Endothelial cell of umbilical vein (primary cell): ENCODE measurements around the gene ABCA9. TPM values are rescaled to one million over a fixed set of nuclear protein-coding genes. Genes with fewer than 3 reads are reported as not detected.
A peak's percentile ranks its signal among the peaks of the same experiment; 100 is the strongest.

Experiments used
- BruUV-seq: library from RNA; stranded (reverse); fragments of 400-500 nt; replicated peaks from 2 replicates; lab custom pipeline; 2021; lab: Mats Ljungman, UMichigan
- CTCF ChIA-PET: fragments of 300-600, 350-600 bp; sonication (Branson Sonifier 250); formaldehyde crosslinking; loops from one replicate; lab custom pipeline; 2021; ENCODE audit warnings: antibody characterized with exemption, inconsistent platforms; lab: Charles Lee
- POLR2A ChIA-PET: fragments of 300-600, 350-600 bp; sonication (Branson Sonifier 250); formaldehyde crosslinking; loops from one replicate; lab custom pipeline; 2021; ENCODE audit warnings: antibody characterized with exemption, inconsistent platforms; lab: Charles Lee
- DNase-seq: peaks from one replicate; pipeline ENCODE4 v3.0.0-alpha.2; 2011; ENCODE audit warnings: low read depth, low spot score
- FAIRE-seq: peaks from 2 replicates; lab custom pipeline; 2011; peaks lifted over from hg19 to GRCh38; lab: Jason Lieb, UNC
- H2AFZ ChIP-seq: 2 replicates; pipeline ENCODE4 v1.6.0; 2012; ENCODE audit warnings: low read depth, low read length, control low read depth, inconsistent platforms
- H3K27ac ChIP-seq: 2 replicates; pipeline ENCODE4 v1.5.1; 2011; ENCODE audit warnings: low read depth, mild to moderate bottlenecking, control low read depth, low read length, moderate library complexity; ENCODE audit not compliant: insufficient read depth
- H3K27me3 ChIP-seq, 2 experiments: 2 replicates each; pipeline versions ENCODE4 v1.6.0 to v1.6.1; 2011; ENCODE audit warnings: low read length in 2 of 2, mixed read lengths in 1 of 2; ENCODE audit not compliant: control insufficient read depth in 2 of 2, insufficient read depth in 2 of 2
- H3K36me3 ChIP-seq, 2 experiments: 2 replicates in 1 of 2; 3 replicates in 1 of 2; pipeline ENCODE4 v1.5.1; 2011; ENCODE audit warnings: low read length in 2 of 2, mild to moderate bottlenecking in 1 of 2, moderate library complexity in 1 of 2; ENCODE audit not compliant: control insufficient read depth in 2 of 2, insufficient read depth in 2 of 2; ENCODE audit errors: extremely low read depth in 1 of 2
- H3K4me1 ChIP-seq: 3 replicates; pipeline ENCODE4 v1.5.1; 2011; ENCODE audit warnings: mild to moderate bottlenecking, low read length; ENCODE audit not compliant: control insufficient read depth, insufficient read depth; ENCODE audit errors: extremely low read depth
- H3K4me2 ChIP-seq: 2 replicates; pipeline ENCODE4 v1.6.1; 2011; ENCODE audit warnings: low read length, control low read depth, mixed read lengths; ENCODE audit not compliant: insufficient read depth
- H3K4me3 ChIP-seq, 3 experiments: fragments of 200-600 bp in 1 of 3; sonication (generic), shearing (Covaris generic) in 1 of 3; replicated peaks in 1 of 3; 2 replicates each; pipeline ENCODE4 v1.5.1; 2011 to 2016; ENCODE audit warnings: control low read depth in 3 of 3, low read length in 3 of 3, mild to moderate bottlenecking in 2 of 3, inconsistent platforms in 1 of 3, low read depth in 1 of 3, moderate library complexity in 1 of 3; ENCODE audit not compliant: insufficient read depth in 1 of 3
- H3K79me2 ChIP-seq: 2 replicates; pipeline ENCODE4 v1.6.0; 2012; ENCODE audit warnings: low read length, inconsistent platforms; ENCODE audit not compliant: control insufficient read depth, insufficient read depth
- H3K9ac ChIP-seq: replicated peaks from 2 replicates; pipeline ENCODE3; 2011; ENCODE audit warnings: low read length, control low read depth; ENCODE audit not compliant: insufficient read depth; ENCODE audit errors: extremely low read depth
- H3K9me1 ChIP-seq: replicated peaks from 3 replicates; pipeline ENCODE4 v1.6.0; 2011; ENCODE audit warnings: mild to moderate bottlenecking, low read length; ENCODE audit not compliant: control insufficient read depth, insufficient read depth; ENCODE audit errors: extremely low read depth
- H3K9me3 ChIP-seq: replicated peaks from 2 replicates; pipeline ENCODE4 v1.5.1; 2012; ENCODE audit warnings: low read length, inconsistent platforms; ENCODE audit not compliant: control insufficient read depth, insufficient read depth
- H4K20me1 ChIP-seq: replicated peaks from 2 replicates; pipeline ENCODE3; 2011; ENCODE audit warnings: mild to moderate bottlenecking, low read length; ENCODE audit not compliant: control insufficient read depth, insufficient read depth; ENCODE audit errors: extremely low read depth
- CTCF ChIP-seq, 2 donors: IDR thresholded peaks; 1 replicate in 1 of 2; 2 replicates in 1 of 2; pipeline ENCODE4 v1.5.1; 2011; ENCODE audit warnings: low read length in 2 of 2, mild to moderate bottlenecking in 2 of 2, moderate library complexity in 2 of 2, control low read depth in 1 of 2, inconsistent platforms in 1 of 2, low read depth in 1 of 2; ENCODE audit not compliant: insufficient read depth in 1 of 2; ENCODE audit errors: extremely low read depth in 1 of 2
- EZH2 ChIP-seq: IDR thresholded peaks from 2 replicates; pipeline ENCODE4 v1.6.1; 2012; ENCODE audit warnings: borderline replicate concordance, low read depth, mild to moderate bottlenecking, moderate library complexity, low read length, inconsistent platforms; ENCODE audit not compliant: severe bottlenecking
- FOS ChIP-seq: IDR thresholded peaks from 2 replicates; pipeline ENCODE4 v1.6.1; 2011; ENCODE audit warnings: mild to moderate bottlenecking, low read length, moderate library complexity, borderline replicate concordance; ENCODE audit not compliant: insufficient read depth
- GATA2 ChIP-seq: IDR thresholded peaks from 2 replicates; pipeline ENCODE4 v1.7.0; 2011; ENCODE audit warnings: low read depth, mild to moderate bottlenecking, moderate library complexity, mixed read lengths, low read length; ENCODE audit not compliant: insufficient read length, insufficient read depth
- JUN ChIP-seq: IDR thresholded peaks from 2 replicates; pipeline ENCODE4 v1.6.1; 2011; ENCODE audit warnings: borderline replicate concordance, low read depth; ENCODE audit not compliant: insufficient read length, insufficient read depth
- MAX ChIP-seq: IDR thresholded peaks from 2 replicates; pipeline ENCODE4 v1.6.1; 2011; ENCODE audit not compliant: insufficient read depth, insufficient read length
- MYC ChIP-seq: IDR thresholded peaks from one replicate; pipeline ENCODE4 v1.6.1; 2011; ENCODE audit warnings: mild to moderate bottlenecking, low read depth, low read length
- POLR2A ChIP-seq: IDR thresholded peaks from 2 replicates; pipeline ENCODE4 v1.6.1; 2012; ENCODE audit warnings: low read depth, mild to moderate bottlenecking, control low read depth, low read length
- POLR2AphosphoS5 ChIP-seq: IDR thresholded peaks from 2 replicates; pipeline ENCODE4 v1.6.1; 2012; ENCODE audit warnings: low read depth, mild to moderate bottlenecking, control low read depth, low read length, moderate library complexity; ENCODE audit not compliant: insufficient read depth
- dilution Hi-C: fragments of 300-500 bp; cut with MboI; formaldehyde crosslinking; loops from one replicate; pipeline ENCODE4 v1.15.0; 2019; ENCODE audit warnings: low sequenced_read_pairs; ENCODE audit not compliant: extremely low pct_ligation_motif_present
- intact Hi-C: fragments of 100-400 bp; cut with micrococcal nuclease; formaldehyde crosslinking; loops from one replicate; pipeline ENCODE4 v1.10.0; 2022
- polyA plus RNA-seq, 4 experiments: library from polyadenylated mRNA; depleted of rRNA in 3 of 4; stranded (reverse) in 3 of 4; unstranded in 1 of 4; fragments of >200 nt; gene quantifications; 2 replicates each; pipeline versions ENCODE4 v1.2.1 to v1.2.3, GENCODE V29; 2011 to 2012; ENCODE audit warnings: missing spikeins in 1 of 4
- total RNA-seq: library from RNA; stranded (reverse); gene quantifications from 2 replicates; pipeline ENCODE4 v1.2.3, GENCODE V29; 2021

The ABCA9 gene
- total and polyA plus RNA-seq, 2 donors (not counting 3 experiments of a cell fraction or from before 2014, with no cell fraction given), result 2.7 to 7.7 TPM

- peaks cover 0 to 2% of the 10 kb centered on the region in 2 experiments for H3K27me3 ChIP-seq
- no peaks in the 10 kb centered on the region for H3K79me2 ChIP-seq
- H3K4me1 ChIP-seq, result no peaks in the 10 kb centered on the region
- no peak within 1 kb of the TSS for H3K27ac ChIP-seq
- no peak within 1 kb of the TSS for H3K4me3 ChIP-seq
- no peak within 1 kb of the TSS for H3K4me2 ChIP-seq
- H2AFZ ChIP-seq, result peak within 1 kb of the TSS; percentile 33
- dilution Hi-C loops (no loop called here), intact Hi-C loops (no loop called here)
- CTCF ChIA-PET, result interaction anchor here (0.8 to 1.6 kb wide), 7 partner anchors 10 to 183 kb away, joined by 3 to 4 read pairs (median 3); no protein-coding TSS in a partner anchor
- H3K9me1 ChIP-seq, result no peaks in the 10 kb centered on the region
- no peaks in the 10 kb centered on the region for H3K9me3 ChIP-seq
- peak; percentile 54 for DNase-seq
- no peaks in the 10 kb centered on the region for H4K20me1 ChIP-seq
- no TSS peak for BruUV-seq
- TF ChIP-seq GATA2, result no peak
- TF ChIP-seq CTCF (IDR thresholded peaks at IDR 0.05; ENCODE audit: extremely low read depth in 1 of 2, insufficient read depth in 1 of 2, low read depth in 1 of 2, low read length in 2 of 2), result no peak
- no peak for TF ChIP-seq POLR2A
- no peak for TF ChIP-seq JUN
- TF ChIP-seq FOS, result no peak
- TF ChIP-seq POLR2AphosphoS5, result no peak
- no peak for TF ChIP-seq EZH2
- no peak for TF ChIP-seq MYC
- TF ChIP-seq MAX, result no peak
- no peaks in the 10 kb centered on the region for H3K36me3 ChIP-seq
- no peak for FAIRE-seq
- H3K9ac ChIP-seq, result no peak within 1 kb of the TSS
- POLR2A ChIA-PET, result no interaction called here
Observed at GRCh38 chr17:68955181-68955841, 105.4 kb downstream of the ABCA9 start, which contains the start of gene ABCA8. Gene ABCA8 (minus strand): TSS chr17:68955392. CDS start chr17:68942034, 13,358 bp downstream.
